Suprapubic skin (tissue), 4 donors: ENCODE data around the gene AP5S1.

ENCODE experiments used
- CTCF ChIP-seq, 2 donors: fragments of 200-600 bp in 1 of 2; fragments of 450-650 bp in 1 of 2; sonication (generic) in 1 of 2; IDR thresholded peaks; one replicate each; pipeline ENCODE4 v1.5.1; 2016 to 2019; ENCODE audit warnings: antibody characterized with exemption in 2 of 2, mild to moderate bottlenecking in 1 of 2, moderate library complexity in 1 of 2
- EP300 ChIP-seq: sonication (generic); formaldehyde crosslinking; IDR thresholded peaks from one replicate; pipeline ENCODE4 v1.6.1; 2017; ENCODE audit warnings: antibody characterized with exemption
- POLR2A ChIP-seq, 2 donors: fragments of 450-650 bp; IDR thresholded peaks; one replicate each; pipeline ENCODE4 v1.6.1; 2017; ENCODE audit warnings: antibody characterized with exemption in 2 of 2, mild to moderate bottlenecking in 2 of 2, moderate library complexity in 2 of 2
- POLR2AphosphoS5 ChIP-seq, 3 donors: sonication (generic); formaldehyde crosslinking; IDR thresholded peaks; one replicate each; pipeline ENCODE4 v1.6.1; 2017; ENCODE audit warnings: antibody characterized with exemption in 3 of 3

GRCh38 chr20:3777716-3778629 is 42.4 kb upstream of the AP5S1 start:
- TF ChIP-seq CTCF (IDR thresholded peaks at IDR 0.05) (no peak), POLR2A (IDR thresholded peaks at IDR 0.05) (no peak), EP300 (no peak), POLR2AphosphoS5 (IDR thresholded peaks at IDR 0.05) (no peak)
